Uterus (tissue), 2 donors: ENCODE measurements around the gene RPS6KA2.

Experiments
- POLR2A ChIP-seq, 2 donors: fragments of 450-650 bp; IDR thresholded peaks; one replicate each; pipeline ENCODE4 v1.6.1; 2016; ENCODE audit warnings: antibody characterized with exemption in 2 of 2, mild to moderate bottlenecking in 1 of 2, moderate library complexity in 1 of 2
- TF ChIP-seq, protein P1 (sequence below), 4 experiments: fragments of 200-600 bp in 2 of 4; fragments of 450-650 bp in 2 of 4; sonication (generic) in 2 of 4; IDR thresholded peaks; one replicate each; pipeline ENCODE4 v1.5.1; 2016 to 2019; ENCODE audit warnings: antibody characterized with exemption in 4 of 4, mild to moderate bottlenecking in 2 of 4, moderate library complexity in 1 of 4

DNA sequence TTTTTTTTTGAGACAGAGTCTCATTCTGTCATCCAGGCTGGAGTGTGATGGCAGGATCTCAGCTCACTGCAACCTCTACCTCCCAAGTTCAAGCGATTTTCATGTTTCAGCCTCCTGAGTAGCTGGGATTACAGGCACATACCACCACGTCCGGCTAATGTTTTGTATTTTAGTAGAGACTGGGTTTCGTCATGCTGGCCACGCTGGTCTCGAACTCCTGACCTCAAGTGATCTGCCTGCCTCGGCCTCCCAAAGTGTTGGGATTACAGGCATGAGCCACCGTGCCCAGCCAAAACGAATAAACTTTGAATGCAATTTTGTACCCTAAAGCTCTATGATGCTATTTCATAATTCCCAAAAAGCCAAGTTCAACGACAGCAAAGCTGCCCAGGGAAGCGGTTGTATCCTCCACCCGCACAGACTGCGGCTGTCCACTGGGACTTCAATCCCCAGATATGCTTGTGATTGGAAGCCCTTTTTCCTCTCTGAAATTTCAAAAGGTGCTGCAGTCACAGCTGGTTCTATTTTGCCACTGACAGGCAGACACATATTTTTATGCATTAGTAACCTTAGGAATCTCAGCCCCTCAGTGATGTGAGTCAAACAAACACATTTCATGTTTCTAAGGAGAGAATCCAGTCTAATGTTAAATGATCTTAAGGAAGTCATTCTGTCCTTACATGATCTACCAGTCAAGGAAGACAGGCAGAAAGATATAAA is 31.8 kb downstream of the RPS6KA2 start:
- TF ChIP-seq POLR2A (IDR thresholded peaks at IDR 0.05), result no peak
- TF ChIP-seq, protein P1, sequence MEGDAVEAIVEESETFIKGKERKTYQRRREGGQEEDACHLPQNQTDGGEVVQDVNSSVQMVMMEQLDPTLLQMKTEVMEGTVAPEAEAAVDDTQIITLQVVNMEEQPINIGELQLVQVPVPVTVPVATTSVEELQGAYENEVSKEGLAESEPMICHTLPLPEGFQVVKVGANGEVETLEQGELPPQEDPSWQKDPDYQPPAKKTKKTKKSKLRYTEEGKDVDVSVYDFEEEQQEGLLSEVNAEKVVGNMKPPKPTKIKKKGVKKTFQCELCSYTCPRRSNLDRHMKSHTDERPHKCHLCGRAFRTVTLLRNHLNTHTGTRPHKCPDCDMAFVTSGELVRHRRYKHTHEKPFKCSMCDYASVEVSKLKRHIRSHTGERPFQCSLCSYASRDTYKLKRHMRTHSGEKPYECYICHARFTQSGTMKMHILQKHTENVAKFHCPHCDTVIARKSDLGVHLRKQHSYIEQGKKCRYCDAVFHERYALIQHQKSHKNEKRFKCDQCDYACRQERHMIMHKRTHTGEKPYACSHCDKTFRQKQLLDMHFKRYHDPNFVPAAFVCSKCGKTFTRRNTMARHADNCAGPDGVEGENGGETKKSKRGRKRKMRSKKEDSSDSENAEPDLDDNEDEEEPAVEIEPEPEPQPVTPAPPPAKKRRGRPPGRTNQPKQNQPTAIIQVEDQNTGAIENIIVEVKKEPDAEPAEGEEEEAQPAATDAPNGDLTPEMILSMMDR (IDR thresholded peaks at IDR 0.05), result no peak
